ENCODE data around the gene IMP3. TPM values are rescaled to one million over a fixed set of nuclear protein-coding genes. Genes with fewer than 3 reads are reported as not detected.
A peak's percentile ranks its signal among the peaks of the same experiment; 100 is the strongest.

Gene IMP3
- polyA plus RNA-seq, 1 of the 3 experiments (the other 2 are of a cell fraction) = 56.2 TPM

GRCh38 chr15:75599401-75599800, 40.6 kb downstream of the IMP3 start:
- no peak for TF ChIP-seq EP300 (IDR thresholded peaks at IDR 0.05; ENCODE audit: borderline replicate concordance in 1 of 2, low read depth in 1 of 2, low read length in 1 of 2)
- TF ChIP-seq USF1 (IDR thresholded peaks at IDR 0.05; ENCODE audit: borderline replicate concordance, low read depth) = no peak
- TF ChIP-seq TCF12 (IDR thresholded peaks at IDR 0.05) = no peak
- no peak for TF ChIP-seq FOXM1 (IDR thresholded peaks at IDR 0.05; ENCODE audit: low read depth)
- no peak for TF ChIP-seq NFIC (IDR thresholded peaks at IDR 0.05; ENCODE audit: borderline replicate concordance)
- no peak for TF ChIP-seq CHD2 (IDR thresholded peaks at IDR 0.05; ENCODE audit: low read length, partially characterized antibody)
- no peak for TF ChIP-seq RCOR1 (IDR thresholded peaks at IDR 0.05; ENCODE audit: low read length)
- no peak for TF ChIP-seq ELF1 (IDR thresholded peaks at IDR 0.05)
- no peak for TF ChIP-seq PBX3 (IDR thresholded peaks at IDR 0.05)
- TF ChIP-seq RAD21 (IDR thresholded peaks at IDR 0.05; ENCODE audit: low read length) = no peak
- Histone ChIP-seq H3K4me3 (ENCODE audit: low read depth in 2 of 2, low read length in 1 of 2) (no peak overlapping the region), H3K27ac (ENCODE audit: low read depth in 2 of 2, low read length in 1 of 2) (peak overlapping the region in 1 of 2 experiments; percentile 14; a peak in 1 of 4 replicates), H3F3A (replicated peaks; ENCODE audit: insufficient read depth) (no peaks in the 10 kb centered on the region), H3K27me3 (ENCODE audit: insufficient read depth) (no peaks in the 10 kb centered on the region), H3K4me1 (ENCODE audit: control insufficient read depth in 1 of 2, insufficient read depth in 2 of 2, low read depth in 1 of 2, low read length in 1 of 2) (no peaks in the 10 kb centered on the region), H3K9me2 (no peaks in the 10 kb centered on the region), H2AFZ (ENCODE audit: low read depth) (no peak overlapping the region), H3K4me2 (no peak overlapping the region), H4K20me1 (ENCODE audit: insufficient read depth) (no peaks in the 10 kb centered on the region), H3K36me3 (replicated peaks in 1 of 2; ENCODE audit: control insufficient read depth in 1 of 2, insufficient read depth in 2 of 2, low read length in 1 of 2) (peaks cover 34 to 41% of the 10 kb centered on the region in 2 experiments), H3K9me3 (no peaks in the 10 kb centered on the region), H3K79me2 (ENCODE audit: insufficient read depth) (0 out of 2 replicates have a peak, but pooled peaks cover 3% of the 10 kb centered on the region), H3K9ac (no peak overlapping the region)
- no peak for DNase-seq
- ChIA-PET POLR2A (no interaction called here), CTCF (interaction anchor here (0.6 to 1.0 kb wide), 2 partner anchors 19 to 91 kb away, joined by 3 read pairs; no protein-coding TSS in a partner anchor)
- WGBS (ENCODE audit: low lambda C conversion rate) = 45% methylated on average over 2 of the region's 2 CpGs

GRCh38 chr15:75598361-75598760, 41.7 kb downstream of the IMP3 start:
- DNase-seq = no peak
- H3K79me2 ChIP-seq (ENCODE audit: insufficient read depth) = 0 out of 2 replicates have a peak, but pooled peaks cover 3% of the 10 kb centered on the region
- ChIA-PET CTCF (interaction anchor here (1.1 to 3.2 kb wide), 4 partner anchors 10 to 42 kb away, joined by 4 to 11 read pairs (median 6); partner anchors contain the start of genes IMP3 and PTPN9), POLR2A (no interaction called here)
- no peak overlapping the region for H3K4me2 ChIP-seq
- H3K9me3 ChIP-seq = no peaks in the 10 kb centered on the region
- H3K9ac ChIP-seq = no peak overlapping the region
- no peak overlapping the region for H3K4me3 ChIP-seq (ENCODE audit: low read depth in 2 of 2, low read length in 1 of 2)
- no peaks in the 10 kb centered on the region for H3F3A ChIP-seq (replicated peaks; ENCODE audit: insufficient read depth)
- H3K27ac ChIP-seq (ENCODE audit: low read depth in 2 of 2, low read length in 1 of 2) = no peak overlapping the region
- WGBS (ENCODE audit: low lambda C conversion rate) = 95% methylated on average over 4 of the region's 4 CpGs
- H3K4me1 ChIP-seq (ENCODE audit: control insufficient read depth in 1 of 2, insufficient read depth in 2 of 2, low read depth in 1 of 2, low read length in 1 of 2) = no peaks in the 10 kb centered on the region
- H3K27me3 ChIP-seq (ENCODE audit: insufficient read depth) = no peaks in the 10 kb centered on the region
- no peaks in the 10 kb centered on the region for H4K20me1 ChIP-seq (ENCODE audit: insufficient read depth)
- peaks cover 37% of the 10 kb centered on the region in 2 experiments for H3K36me3 ChIP-seq (replicated peaks in 1 of 2; ENCODE audit: control insufficient read depth in 1 of 2, insufficient read depth in 2 of 2, low read length in 1 of 2)
- H3K9me2 ChIP-seq = no peaks in the 10 kb centered on the region
- no peak overlapping the region for H2AFZ ChIP-seq (ENCODE audit: low read depth)
- TF ChIP-seq MAX (IDR thresholded peaks at IDR 0.05; ENCODE audit: low read depth) (no peak), MEF2A (IDR thresholded peaks at IDR 0.05; ENCODE audit: borderline replicate concordance, low read depth) (no peak), MXI1 (IDR thresholded peaks at IDR 0.05; ENCODE audit: low read depth, low read length) (no peak), REST (IDR thresholded peaks at IDR 0.05; ENCODE audit: low read depth, low read length) (no peak), FOXJ3 (CRISPR knock-in tag; IDR thresholded peaks at IDR 0.05) (no peak), RXRA (IDR thresholded peaks at IDR 0.05; ENCODE audit: borderline replicate concordance, low read depth) (no peak), SIN3A (IDR thresholded peaks at IDR 0.05; ENCODE audit: borderline replicate concordance, low read depth, low read length) (no peak), GATA2 (CRISPR knock-in tag; IDR thresholded peaks at IDR 0.05) (no peak), YY1 (IDR thresholded peaks at IDR 0.05; ENCODE audit: low read depth) (no peak), USF2 (IDR thresholded peaks at IDR 0.05; ENCODE audit: borderline replicate concordance, low read depth, low read length) (no peak), ELF1 (IDR thresholded peaks at IDR 0.05) (no peak), GABPA (IDR thresholded peaks at IDR 0.05; ENCODE audit: low read depth) (no peak)

All from SK-N-SH (cell line).